Sigmoid colon (tissue), 4 donors: ENCODE data around the gene ENTREP3.

Experiments used
- POLR2A ChIP-seq, 2 donors: fragments of 450-650 bp; IDR thresholded peaks; one replicate each; pipeline ENCODE4 v1.6.1; 2016; ENCODE audit warnings: antibody characterized with exemption in 2 of 2, mild to moderate bottlenecking in 2 of 2, moderate library complexity in 2 of 2
- POLR2AphosphoS5 ChIP-seq, 4 donors: sonication (generic); formaldehyde crosslinking; IDR thresholded peaks; one replicate each; pipeline ENCODE4 v1.6.1; 2017; ENCODE audit warnings: antibody characterized with exemption in 4 of 4
- TF ChIP-seq, protein P1 (sequence below), 4 experiments: fragments of 450-650 bp in 3 of 4; fragments of 200-600 bp in 1 of 4; IDR thresholded peaks; one replicate each; pipeline ENCODE4 v1.5.1; 2016 to 2019; ENCODE audit warnings: antibody characterized with exemption in 4 of 4, mild to moderate bottlenecking in 3 of 4, moderate library complexity in 2 of 4

DNA sequence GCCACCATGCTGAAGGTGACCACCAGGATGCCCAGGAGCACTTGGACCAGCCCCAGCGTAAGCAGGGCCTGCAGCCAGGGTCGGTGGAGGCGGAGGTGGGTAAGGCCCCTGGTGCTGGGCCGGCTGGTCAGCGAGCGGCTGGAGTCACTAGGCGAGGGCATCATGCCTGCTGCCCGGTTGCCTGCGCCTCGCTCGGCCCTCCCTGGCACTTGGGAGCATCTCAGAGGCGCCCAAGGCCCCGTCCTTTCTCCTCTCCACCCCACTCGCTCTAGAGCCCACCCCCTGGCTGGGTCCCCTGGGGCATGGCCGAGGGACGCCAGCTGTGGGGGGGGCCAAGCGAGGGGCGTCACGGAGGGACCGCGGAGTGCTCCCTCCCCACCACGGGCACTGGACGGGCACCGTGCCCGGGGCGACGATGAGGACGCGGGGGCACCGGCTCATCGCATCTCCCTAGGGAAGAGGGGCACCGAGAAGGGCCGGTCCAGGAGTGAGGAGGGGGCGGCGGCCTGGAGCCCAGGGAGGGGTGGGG is 505 bp downstream of the ENTREP3 start:
- TF ChIP-seq, protein P1, sequence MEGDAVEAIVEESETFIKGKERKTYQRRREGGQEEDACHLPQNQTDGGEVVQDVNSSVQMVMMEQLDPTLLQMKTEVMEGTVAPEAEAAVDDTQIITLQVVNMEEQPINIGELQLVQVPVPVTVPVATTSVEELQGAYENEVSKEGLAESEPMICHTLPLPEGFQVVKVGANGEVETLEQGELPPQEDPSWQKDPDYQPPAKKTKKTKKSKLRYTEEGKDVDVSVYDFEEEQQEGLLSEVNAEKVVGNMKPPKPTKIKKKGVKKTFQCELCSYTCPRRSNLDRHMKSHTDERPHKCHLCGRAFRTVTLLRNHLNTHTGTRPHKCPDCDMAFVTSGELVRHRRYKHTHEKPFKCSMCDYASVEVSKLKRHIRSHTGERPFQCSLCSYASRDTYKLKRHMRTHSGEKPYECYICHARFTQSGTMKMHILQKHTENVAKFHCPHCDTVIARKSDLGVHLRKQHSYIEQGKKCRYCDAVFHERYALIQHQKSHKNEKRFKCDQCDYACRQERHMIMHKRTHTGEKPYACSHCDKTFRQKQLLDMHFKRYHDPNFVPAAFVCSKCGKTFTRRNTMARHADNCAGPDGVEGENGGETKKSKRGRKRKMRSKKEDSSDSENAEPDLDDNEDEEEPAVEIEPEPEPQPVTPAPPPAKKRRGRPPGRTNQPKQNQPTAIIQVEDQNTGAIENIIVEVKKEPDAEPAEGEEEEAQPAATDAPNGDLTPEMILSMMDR (IDR thresholded peaks at IDR 0.05): peak in 2 of 4 experiments; percentile 14 to 17
- TF ChIP-seq POLR2A (IDR thresholded peaks at IDR 0.05): no peak
- TF ChIP-seq POLR2AphosphoS5 (IDR thresholded peaks at IDR 0.05): no peak
